WERI-Rb-1 (cell line): ENCODE data around the gene LRRC8C.
"Not testable (repeated sequence)": the region's sequence is repeated elsewhere in the genome, so short reads cannot be mapped to it uniquely, and the experiment has no call there.

ENCODE experiments used
- DNase-seq: peaks from one replicate; pipeline ENCODE4 v3.0.0-alpha.2; 2020
- H3K27ac ChIP-seq: fragments of 250-450 bp; sonication (Bioruptor Pico); 2 replicates; pipeline ENCODE4 v1.5.1; 2020; ENCODE audit warnings: mild to moderate bottlenecking, moderate library complexity
- H3K27me3 ChIP-seq: fragments of 250-450 bp; sonication (Bioruptor Pico); 2 replicates; pipeline ENCODE4 v1.5.1; 2021; ENCODE audit warnings: mild to moderate bottlenecking, low read depth, moderate library complexity; ENCODE audit not compliant: insufficient read depth, severe bottlenecking
- H3K36me3 ChIP-seq: fragments of 250-450 bp; sonication (Bioruptor Pico); 2 replicates; pipeline ENCODE4 v1.5.1; 2020; ENCODE audit warnings: mild to moderate bottlenecking, moderate library complexity
- H3K4me3 ChIP-seq: 2 replicates; pipeline ENCODE4 v1.5.1; 2011; ENCODE audit warnings: low read depth, mild to moderate bottlenecking, control low read depth, low read length
- H3K9me3 ChIP-seq: fragments of 250-450 bp; sonication (Bioruptor Pico); 2 replicates; pipeline ENCODE4 v1.5.1; 2021; ENCODE audit warnings: mild to moderate bottlenecking, moderate library complexity; ENCODE audit not compliant: severe bottlenecking
- TF ChIP-seq, protein P1 (sequence below): IDR thresholded peaks from 2 replicates; pipeline ENCODE4 v1.5.1; 2011; ENCODE audit warnings: low read depth, mild to moderate bottlenecking, control low read depth, inconsistent platforms, low read length

The LRRC8C gene

DNA sequence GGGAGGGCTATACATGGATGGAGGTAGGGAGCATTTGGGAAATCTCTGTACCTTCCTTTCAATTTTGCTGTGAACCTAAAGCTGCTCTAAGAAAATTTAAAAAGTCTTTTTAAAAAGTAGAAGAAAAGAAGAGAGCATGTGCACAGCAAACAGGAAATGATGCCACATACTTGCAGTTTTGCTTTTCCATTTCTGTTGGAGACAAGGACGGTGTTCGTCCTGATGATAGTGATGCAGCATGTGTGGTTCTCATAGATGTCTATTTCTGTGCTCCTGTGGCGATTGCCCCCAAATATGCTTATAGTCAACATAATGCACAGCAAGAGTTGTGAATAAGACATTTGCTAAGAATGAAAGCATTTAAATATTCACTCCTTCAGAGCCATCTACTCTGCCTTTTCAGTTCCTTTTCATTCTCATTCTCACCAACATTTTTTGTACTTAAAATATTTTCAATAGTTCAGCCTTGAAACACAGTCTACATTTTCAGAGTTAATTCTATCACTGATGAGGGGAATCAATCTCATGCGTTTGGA, 66.6 kb downstream of the LRRC8C start:
- Histone ChIP-seq H3K27ac (no peak overlapping the region), H3K4me3 (no peak overlapping the region), H3K27me3 (no peaks in the 10 kb centered on the region), H3K36me3 (no peaks in the 10 kb centered on the region), H3K9me3 (no peaks in the 10 kb centered on the region)
- TF ChIP-seq, protein P1, sequence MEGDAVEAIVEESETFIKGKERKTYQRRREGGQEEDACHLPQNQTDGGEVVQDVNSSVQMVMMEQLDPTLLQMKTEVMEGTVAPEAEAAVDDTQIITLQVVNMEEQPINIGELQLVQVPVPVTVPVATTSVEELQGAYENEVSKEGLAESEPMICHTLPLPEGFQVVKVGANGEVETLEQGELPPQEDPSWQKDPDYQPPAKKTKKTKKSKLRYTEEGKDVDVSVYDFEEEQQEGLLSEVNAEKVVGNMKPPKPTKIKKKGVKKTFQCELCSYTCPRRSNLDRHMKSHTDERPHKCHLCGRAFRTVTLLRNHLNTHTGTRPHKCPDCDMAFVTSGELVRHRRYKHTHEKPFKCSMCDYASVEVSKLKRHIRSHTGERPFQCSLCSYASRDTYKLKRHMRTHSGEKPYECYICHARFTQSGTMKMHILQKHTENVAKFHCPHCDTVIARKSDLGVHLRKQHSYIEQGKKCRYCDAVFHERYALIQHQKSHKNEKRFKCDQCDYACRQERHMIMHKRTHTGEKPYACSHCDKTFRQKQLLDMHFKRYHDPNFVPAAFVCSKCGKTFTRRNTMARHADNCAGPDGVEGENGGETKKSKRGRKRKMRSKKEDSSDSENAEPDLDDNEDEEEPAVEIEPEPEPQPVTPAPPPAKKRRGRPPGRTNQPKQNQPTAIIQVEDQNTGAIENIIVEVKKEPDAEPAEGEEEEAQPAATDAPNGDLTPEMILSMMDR, result no peak
- DNase-seq, result no peak

GRCh38 chr1:89701746-89702241, 68.9 kb downstream of the LRRC8C start:
- Histone ChIP-seq H3K27me3 (no peaks in the 10 kb centered on the region), H3K36me3 (no peaks in the 10 kb centered on the region), H3K27ac (no peak overlapping the region), H3K4me3 (no peak overlapping the region), H3K9me3 (no peaks in the 10 kb centered on the region)
- DNase-seq, result no peak
- TF ChIP-seq, protein P1, result no peak

DNA sequence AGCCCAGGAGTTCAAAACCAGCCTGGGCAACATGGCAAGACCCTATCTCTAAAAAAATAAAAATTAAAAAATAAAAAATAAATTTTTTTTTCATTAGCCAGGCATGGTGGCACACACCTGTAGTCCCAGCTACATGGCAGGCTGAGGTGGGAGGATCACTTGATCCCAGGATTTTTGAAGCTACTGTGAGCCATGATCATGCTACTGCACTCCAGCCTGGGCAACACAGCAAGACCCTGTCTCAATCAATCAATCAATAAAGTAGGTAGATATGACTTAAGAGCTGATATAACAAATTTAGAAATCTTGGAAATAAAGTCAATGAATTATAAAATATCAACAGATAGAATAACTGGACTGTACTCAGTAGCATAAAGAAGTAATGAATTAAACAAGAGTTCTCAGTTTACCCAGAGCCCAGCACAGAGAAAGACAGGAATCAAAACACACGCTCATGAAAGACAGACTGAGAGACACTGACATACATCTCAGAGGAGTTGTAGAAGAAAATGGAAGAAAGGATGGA, 69.7 kb downstream of the LRRC8C start:
- Histone ChIP-seq H3K36me3 (no peaks in the 10 kb centered on the region), H3K9me3 (no peaks in the 10 kb centered on the region), H3K4me3 (no peak overlapping the region), H3K27me3 (no peaks in the 10 kb centered on the region), H3K27ac (no peak overlapping the region)
- TF ChIP-seq, protein P1, result no peak
- DNase-seq, result no peak

GRCh38 chr1:89703469-89703868, 70.5 kb downstream of the LRRC8C start:
- Histone ChIP-seq H3K4me3 (no peak overlapping the region), H3K9me3 (no peaks in the 10 kb centered on the region), H3K36me3 (no peaks in the 10 kb centered on the region), H3K27ac (no peak overlapping the region), H3K27me3 (no peaks in the 10 kb centered on the region)
- DNase-seq, result no peak
- TF ChIP-seq, protein P1, result no peak

- H3K4me3 ChIP-seq, result no peak overlapping the region
- no peaks in the 10 kb centered on the region for H3K27me3 ChIP-seq
- no peak overlapping the region for H3K27ac ChIP-seq
- H3K36me3 ChIP-seq, result no peaks in the 10 kb centered on the region
- no peak for DNase-seq
- TF ChIP-seq, protein P1, result no peak
- no peaks in the 10 kb centered on the region for H3K9me3 ChIP-seq
Observed at GRCh38 chr1:89704014-89704413, 71.1 kb downstream of the LRRC8C start.

GRCh38 chr1:89704885-89705284, 72.0 kb downstream of the LRRC8C start:
- not testable (repeated sequence) for H3K27me3 ChIP-seq, H3K27ac ChIP-seq, H3K9me3 ChIP-seq, DNase-seq, H3K36me3 ChIP-seq, H3K4me3 ChIP-seq
